Measurements from ENCODE around the gene RABEP2.
"Not testable (repeated sequence)": the region's sequence is repeated elsewhere in the genome, so short reads cannot be mapped to it uniquely, and the experiment has no call there.

Gene RABEP2

GRCh38 chr16:28878083-28878926 is 46.7 kb downstream of the RABEP2 start, which contains the start of gene ATP2A1:
Gene ATP2A1 (plus strand): TSS chr16:28878488. CDS start chr16:28878672, 184 bp downstream.
- DNase-seq = no peak

GRCh38 chr16:28877655-28878000 is 47.4 kb downstream of the RABEP2 start:
- DNase-seq = no peak

- no peak for DNase-seq
Measured at GRCh38 chr16:28876973-28877654, 47.9 kb downstream of the RABEP2 start.

- no peak for DNase-seq
Measured at GRCh38 chr16:28876019-28876659, 48.9 kb downstream of the RABEP2 start.

GRCh38 chr16:28875134-28876018 is 49.7 kb downstream of the RABEP2 start:
- DNase-seq = no peak

GRCh38 chr16:28874406-28874805 is 50.6 kb downstream of the RABEP2 start:
- DNase-seq = no peak

- DNase-seq = peak; percentile 51 to 67
Measured at GRCh38 chr16:28873543-28874201, 51.4 kb downstream of the RABEP2 start.

GRCh38 chr16:28872952-28873351 is 52.1 kb downstream of the RABEP2 start:
- no peak for DNase-seq

GRCh38 chr16:28869201-28869600 is 55.8 kb downstream of the RABEP2 start:
- DNase-seq = no peak

GRCh38 chr16:28867646-28868045 is 57.4 kb downstream of the RABEP2 start:
- not testable (repeated sequence) for DNase-seq

GRCh38 chr16:28867241-28867640 is 57.8 kb downstream of the RABEP2 start:
- no peak for DNase-seq

- no peak for DNase-seq
Measured at GRCh38 chr16:28866454-28866804, 58.6 kb downstream of the RABEP2 start.

GRCh38 chr16:28865722-28866453 is 59.1 kb downstream of the RABEP2 start:
- DNase-seq = no peak

GRCh38 chr16:28865001-28865688 is 59.9 kb downstream of the RABEP2 start:
- DNase-seq = no peak

GRCh38 chr16:28863929-28864793 is 60.9 kb downstream of the RABEP2 start:
- DNase-seq = peak in 1 of 2 donors; percentile 31

GRCh38 chr16:28859326-28859725 is 65.7 kb downstream of the RABEP2 start:
- DNase-seq = no peak

GRCh38 chr16:28858421-28858820 is 66.6 kb downstream of the RABEP2 start:
- no peak for DNase-seq
